Heart left ventricle (tissue), 13 donors: ENCODE measurements around the gene TNPO3.

Experiments
- POLR2A ChIP-seq, 2 donors: fragments of 450-650 bp; IDR thresholded peaks; one replicate each; pipeline ENCODE4 v1.6.1; 2017; ENCODE audit warnings: antibody characterized with exemption in 2 of 2, mild to moderate bottlenecking in 2 of 2, moderate library complexity in 2 of 2
- TF ChIP-seq, protein P1 (sequence below), 12 donors: fragments of 200-600 bp; sonication (generic) in 4 of 12; IDR thresholded peaks; one replicate each; pipeline versions ENCODE4 v1.5.0 to v1.8.0; 2018 to 2022; ENCODE audit warnings: antibody characterized with exemption in 12 of 12, mild to moderate bottlenecking in 5 of 12
- donor health status: ischemic (EF 13 %, LVEDD 7.1; RV severe dilation, severe dysfunction).
- donor health status: DM: no; HTN: yes; CAD: no.
- donor health status: DM: no; HTN: no; CAD: no.
- donor health status: ischemic (EF 25% LVEDD 6.9; RV normal size, moderate dysfunction).
- donor health status: ischemic (EF 25% LVEDD 5.7; RV mildly dilated, moderate dysfunction).
- donor health status: ischemic (EF 35%, LVEDD 5.7; RV mildly dilated, moderate dysfunction).
- donor health status: nonischemic (EF 11% LVEDD 7.7; RV severe dilation, severe dysfunction).
- donor health status: DM: yes; HTN: yes; CAD: no.
- donor health status: PGD.
- donor health status: ischemic (EF 29% LVEDD 5.4; RV normal size, mild dysfunction).
- donor health status: nonischemic (EF 23%, LVEDD 6.1; RV moderate dilation, normal function).

DNA sequence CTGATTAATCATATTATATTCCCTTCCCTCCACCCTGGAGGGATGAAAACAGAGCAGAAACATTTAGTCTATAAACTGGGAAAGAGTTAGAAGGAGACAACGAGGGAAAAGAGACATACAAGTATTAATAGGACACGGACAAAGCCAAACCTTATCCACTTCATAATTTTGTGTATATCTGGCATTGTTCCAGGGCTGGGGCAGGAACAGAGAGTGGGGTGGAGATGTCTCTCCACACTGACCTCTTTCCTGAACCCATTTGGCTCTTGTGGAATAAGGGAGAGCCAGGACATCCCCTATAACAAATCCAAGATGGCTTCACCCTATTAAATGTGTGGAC lies 45.9 kb upstream of the TNPO3 start:
- TF ChIP-seq, protein P1, sequence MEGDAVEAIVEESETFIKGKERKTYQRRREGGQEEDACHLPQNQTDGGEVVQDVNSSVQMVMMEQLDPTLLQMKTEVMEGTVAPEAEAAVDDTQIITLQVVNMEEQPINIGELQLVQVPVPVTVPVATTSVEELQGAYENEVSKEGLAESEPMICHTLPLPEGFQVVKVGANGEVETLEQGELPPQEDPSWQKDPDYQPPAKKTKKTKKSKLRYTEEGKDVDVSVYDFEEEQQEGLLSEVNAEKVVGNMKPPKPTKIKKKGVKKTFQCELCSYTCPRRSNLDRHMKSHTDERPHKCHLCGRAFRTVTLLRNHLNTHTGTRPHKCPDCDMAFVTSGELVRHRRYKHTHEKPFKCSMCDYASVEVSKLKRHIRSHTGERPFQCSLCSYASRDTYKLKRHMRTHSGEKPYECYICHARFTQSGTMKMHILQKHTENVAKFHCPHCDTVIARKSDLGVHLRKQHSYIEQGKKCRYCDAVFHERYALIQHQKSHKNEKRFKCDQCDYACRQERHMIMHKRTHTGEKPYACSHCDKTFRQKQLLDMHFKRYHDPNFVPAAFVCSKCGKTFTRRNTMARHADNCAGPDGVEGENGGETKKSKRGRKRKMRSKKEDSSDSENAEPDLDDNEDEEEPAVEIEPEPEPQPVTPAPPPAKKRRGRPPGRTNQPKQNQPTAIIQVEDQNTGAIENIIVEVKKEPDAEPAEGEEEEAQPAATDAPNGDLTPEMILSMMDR (IDR thresholded peaks at IDR 0.05): no peak
- no peak for TF ChIP-seq POLR2A (IDR thresholded peaks at IDR 0.05)
